ENCODE results near the gene WHRN.
A peak's percentile ranks its signal among the peaks of the same experiment; 100 is the strongest.

The WHRN gene

GRCh38 chr9:114395768-114396167 is 109.5 kb downstream of the WHRN start:
- no peak for DNase-seq

DNA sequence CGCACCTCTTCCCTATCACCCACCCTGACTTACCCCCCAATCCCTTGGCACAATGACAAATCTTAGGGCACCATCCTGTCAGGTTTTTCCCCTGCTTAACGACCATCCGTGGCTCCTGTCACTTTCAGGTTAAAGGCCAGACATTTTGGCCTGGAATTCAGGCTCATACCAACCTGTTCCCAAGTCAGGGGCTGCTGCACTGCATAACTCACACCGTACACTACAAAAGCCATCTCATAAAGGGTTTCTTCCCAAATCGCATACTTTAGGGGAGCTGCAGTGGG is 110.0 kb downstream of the WHRN start:
- DNase-seq, result no peak

GRCh38 chr9:114394523-114395333 is 110.5 kb downstream of the WHRN start:
- DNase-seq, result no peak

DNA sequence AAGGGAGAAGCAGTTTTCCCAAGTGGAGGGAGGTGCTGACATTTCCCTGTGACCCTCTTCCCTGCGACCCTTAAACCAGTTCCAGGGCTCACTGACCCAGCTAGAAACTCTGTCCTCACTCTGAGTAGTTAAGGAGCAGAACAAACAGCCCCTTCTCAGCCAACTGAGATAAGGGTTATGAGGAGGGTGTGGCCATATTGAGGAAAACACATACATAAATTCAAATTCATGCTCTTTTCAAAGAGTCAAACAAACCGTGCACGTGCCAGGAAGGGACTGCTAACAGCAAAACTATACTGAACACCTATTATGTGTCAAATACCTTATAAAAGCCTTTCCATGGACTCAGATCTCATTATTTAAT is 112.5 kb downstream of the WHRN start:
- no peak for DNase-seq

GRCh38 chr9:114390952-114391351 is 114.3 kb downstream of the WHRN start:
- no peak for DNase-seq

DNA sequence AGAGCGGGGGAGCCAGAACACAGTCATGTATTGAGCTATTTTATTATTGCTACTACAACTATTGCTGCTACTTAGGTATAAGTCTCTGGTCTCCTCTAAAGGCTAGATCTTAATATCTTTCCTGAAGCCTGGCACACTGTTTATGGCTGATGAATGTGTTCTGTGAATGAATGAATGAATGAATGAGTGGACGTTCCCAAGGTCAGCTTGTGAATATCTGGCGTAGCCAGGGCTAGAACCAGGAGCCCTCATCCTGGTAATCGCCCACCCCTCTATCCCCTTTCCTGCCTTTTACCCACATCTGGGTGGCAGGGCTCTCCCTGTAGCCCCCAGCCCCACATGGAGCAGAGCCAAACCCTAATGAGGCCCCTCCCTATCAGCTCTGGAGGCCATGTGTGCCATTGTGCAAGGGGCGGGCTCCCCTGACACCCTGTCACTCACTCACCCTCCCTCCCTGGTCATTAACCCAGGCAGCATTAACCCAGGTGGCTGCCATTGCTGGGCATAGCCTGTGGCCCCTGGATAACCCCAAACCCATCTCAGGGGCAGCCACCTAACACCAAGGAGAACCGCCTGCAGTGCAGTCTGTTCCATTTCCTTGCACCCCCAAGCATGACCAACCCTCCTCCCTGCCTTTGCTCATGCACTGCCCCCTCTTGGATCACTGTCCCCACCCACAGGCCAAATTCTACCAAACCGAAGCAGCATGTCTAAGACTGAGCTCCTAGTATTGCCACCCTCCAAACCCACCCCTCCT is 115.5 kb downstream of the WHRN start:
- DNase-seq, result no peak

DNA sequence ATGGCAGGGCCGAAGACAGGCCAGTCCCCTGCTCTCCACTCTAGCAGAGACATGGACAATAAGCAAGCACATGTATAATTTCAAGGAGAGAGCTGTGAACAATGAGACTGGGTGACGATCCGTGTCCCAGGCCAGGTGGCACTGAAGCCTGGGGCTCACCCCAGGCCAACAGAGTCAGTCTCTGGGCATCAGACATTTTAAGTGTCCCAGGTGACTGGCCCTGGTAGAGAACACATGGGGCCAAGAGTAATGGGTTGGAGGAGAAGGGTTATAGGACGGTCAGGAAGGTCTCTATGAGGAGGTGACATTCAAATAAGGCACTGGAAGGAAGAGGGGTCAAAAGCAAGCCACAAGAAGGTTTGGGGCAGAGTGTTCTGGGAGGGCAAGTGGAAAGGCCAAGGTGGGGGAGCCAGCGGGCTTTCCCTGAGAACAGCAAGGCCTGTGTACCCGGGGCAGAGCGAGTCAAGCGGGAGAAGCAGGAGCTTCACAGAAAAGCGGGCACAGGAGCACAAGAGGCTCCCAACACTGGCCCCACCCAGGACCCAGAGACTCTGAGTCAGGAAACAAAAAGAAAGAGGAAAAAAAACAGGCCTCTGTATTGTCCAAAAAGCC is 116.4 kb downstream of the WHRN start:
- DNase-seq, result no peak

- DNase-seq, result no peak
Measured at GRCh38 chr9:114388357-114388682, 117.0 kb downstream of the WHRN start.

- DNase-seq, result peak; percentile 61
Measured at GRCh38 chr9:114387680-114388356, 117.5 kb downstream of the WHRN start, which contains the start of gene AKNA. Gene AKNA (minus strand): TSS chr9:114387982. CDS start chr9:114381333, 6,649 bp downstream.

GRCh38 chr9:114386886-114387679 is 118.2 kb downstream of the WHRN start:
- peak; percentile 57 for DNase-seq

DNA sequence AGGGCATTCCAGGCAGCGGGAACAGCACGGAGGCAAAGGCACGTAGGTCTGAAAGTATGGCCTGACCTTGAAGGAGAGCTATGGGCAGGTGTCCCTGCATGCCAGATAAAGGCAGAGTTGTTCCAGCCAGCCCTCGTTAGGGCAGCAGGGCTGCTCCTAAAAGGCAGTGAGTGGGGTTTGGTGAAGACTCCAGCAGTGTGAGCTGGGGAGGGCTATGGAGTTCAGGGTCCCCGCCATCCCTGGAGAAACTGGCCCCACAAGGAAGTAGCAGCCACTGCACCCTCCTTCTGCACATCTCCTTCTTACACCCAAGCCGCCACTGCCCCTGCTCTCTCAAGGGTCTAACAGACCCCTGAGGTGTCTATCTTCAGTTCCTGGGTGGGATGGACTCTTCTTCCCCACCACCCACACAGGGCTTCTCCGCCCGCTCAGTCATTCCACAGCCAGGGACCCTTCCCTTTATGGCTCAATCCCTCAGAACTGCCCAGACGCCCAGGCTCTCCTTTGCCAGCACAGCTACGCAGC is 118.8 kb downstream of the WHRN start:
- no peak for DNase-seq

DNA sequence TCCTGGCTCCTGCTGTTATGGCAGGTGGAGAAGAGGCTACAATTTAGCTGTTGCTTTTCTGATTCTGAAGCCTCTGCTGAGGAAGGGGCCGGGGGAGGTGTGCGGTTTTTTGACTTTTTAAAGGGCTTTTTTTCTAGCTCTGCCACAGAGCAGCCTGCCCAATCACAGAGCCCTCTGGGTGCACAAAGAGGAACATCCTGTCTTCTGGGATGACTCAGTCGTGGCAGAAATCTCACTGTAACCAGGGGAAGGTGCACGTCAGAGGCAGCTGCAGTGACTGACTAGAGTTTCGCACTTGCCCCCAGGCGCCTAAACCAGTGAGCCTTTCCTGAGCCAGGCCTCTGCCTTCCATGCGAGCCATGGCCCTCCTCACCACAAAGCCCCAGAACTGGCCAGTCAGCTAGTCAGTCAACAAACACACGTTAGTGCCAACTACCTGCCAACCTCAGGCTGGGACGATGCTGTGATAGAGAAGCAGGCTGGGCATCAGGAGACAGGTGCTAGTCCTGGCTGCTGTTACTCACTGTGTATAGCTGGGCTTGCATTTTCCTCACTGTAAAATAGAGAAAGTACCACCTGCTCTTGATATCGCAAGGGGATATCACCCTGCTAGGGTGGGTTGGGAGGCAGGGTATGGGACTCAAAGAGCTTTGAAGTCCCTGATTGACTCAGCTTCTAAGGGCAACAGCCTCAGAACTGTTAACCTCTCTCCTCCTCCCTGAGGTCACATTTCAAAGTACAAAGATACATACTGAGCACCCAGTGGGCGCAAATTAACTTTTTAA is 119.7 kb downstream of the WHRN start:
- peak; percentile 95 for DNase-seq

GRCh38 chr9:114384836-114385396 is 120.4 kb downstream of the WHRN start:
- DNase-seq, result no peak

DNA sequence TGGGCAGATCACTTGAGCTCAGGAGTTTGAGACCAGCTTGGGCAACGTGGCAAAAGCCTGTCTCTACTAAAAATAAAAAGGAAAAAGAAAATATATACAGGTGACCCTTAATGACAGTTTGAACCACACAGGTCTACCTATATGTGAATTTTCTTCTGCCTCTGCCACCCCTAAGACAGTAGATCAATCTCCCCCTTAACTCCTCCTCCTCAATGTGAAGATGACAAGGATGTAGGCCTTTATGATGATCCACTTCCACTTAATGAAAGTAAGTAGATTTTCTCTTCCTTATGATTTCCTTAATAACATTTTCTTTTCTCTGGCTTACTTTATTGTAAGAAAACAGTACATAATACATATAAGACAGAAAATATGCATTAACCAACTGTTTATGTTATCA is 120.9 kb downstream of the WHRN start:
- DNase-seq, result no peak

DNA sequence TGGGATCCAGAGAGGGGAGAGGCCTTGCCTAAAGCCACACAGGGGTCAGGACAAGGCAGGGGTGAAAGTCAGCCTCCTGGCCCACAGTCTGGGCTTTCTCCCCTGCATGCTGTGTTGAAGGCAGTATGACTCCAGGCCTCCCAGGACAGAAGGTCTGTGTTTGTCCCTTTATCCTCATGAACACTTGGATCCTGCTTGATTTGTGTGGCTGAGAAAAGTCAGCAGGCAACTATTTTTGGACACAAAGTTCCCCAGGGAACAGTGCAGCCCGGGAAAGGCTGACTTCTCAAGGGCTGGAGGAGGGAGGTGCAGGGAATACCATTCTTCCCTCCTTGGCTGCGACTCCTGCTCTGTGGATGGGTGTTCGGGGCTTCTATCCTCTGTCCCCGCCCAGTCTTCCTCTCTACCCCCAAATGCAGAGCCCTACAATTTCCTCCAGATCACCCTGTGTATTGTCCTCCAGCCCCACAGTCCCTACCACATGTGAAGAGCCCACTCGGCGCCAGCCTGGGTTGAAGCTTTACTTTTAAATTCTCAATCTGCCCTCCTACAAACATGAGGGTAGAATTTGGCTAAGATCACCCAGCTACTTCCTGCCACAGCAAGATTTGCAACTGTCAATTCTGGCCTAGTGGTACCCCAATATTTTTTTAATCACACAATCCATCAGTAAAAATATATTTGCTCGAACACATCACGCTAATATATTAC is 121.6 kb downstream of the WHRN start:
- no peak for DNase-seq

- DNase-seq, result peak; percentile 66
Measured at GRCh38 chr9:114382699-114383520, 122.4 kb downstream of the WHRN start.

GRCh38 chr9:114378883-114379282 is 126.4 kb downstream of the WHRN start:
- no peak for DNase-seq

DNA sequence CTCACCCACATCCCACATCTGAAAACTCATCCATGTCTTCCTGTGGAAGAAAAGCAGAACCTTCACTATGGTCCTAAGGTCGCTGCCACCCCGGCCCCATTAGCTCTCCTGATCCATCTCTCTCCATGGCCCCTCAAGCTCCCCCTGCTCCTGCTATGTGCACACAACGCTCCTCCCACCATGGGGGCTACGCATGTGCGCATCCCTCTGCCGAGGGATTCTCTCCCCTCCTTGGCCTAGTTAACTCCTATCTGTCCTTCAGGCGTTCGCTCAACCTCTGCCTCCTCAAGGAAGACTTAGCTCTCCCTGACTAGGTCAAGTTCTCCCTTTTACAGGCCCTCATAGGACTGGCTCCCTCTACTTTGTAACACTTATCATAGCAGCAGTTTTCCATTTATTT is 127.3 kb downstream of the WHRN start:
- no peak for DNase-seq

DNA sequence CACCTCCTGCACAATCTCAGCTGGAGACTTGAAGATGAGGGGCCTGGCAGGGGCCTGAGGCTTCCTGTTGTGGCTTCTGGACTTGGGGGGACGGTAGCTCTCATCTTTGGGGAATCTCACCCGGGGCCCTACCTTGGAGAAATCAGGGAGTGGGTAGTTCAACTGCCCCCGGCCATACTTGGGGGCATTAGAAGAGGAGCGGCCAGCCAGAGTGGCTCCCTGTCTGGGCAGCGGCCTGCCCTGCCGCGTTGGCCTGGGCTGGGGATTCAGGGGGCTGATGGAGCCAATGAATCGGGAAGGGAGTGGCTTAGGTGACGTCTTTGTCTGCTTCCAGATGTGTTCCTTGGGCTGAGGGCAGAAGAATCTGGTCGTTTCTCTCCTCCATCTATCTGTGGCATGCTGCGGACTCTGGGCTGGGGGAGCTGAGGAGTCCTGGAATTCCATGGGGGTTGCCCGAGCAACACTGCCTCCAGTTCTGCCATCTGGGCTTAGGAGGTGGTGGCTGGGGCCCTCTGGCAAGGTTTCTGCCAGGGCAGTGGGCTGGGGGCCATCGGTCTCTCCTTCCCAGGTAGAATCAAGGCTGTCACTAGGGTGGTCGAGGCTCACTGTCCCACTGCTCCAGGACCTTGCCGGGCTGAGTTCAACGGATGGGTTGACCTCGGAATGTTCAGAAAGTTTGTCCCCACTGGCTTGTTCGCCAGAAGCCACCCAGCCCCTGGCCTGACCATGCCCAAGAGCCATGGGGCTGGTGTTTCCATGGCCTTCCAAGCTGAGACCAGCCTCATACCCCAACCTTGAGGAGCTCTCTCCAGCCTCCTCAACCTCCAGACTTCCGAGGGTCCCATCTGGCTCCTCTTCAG is 128.5 kb downstream of the WHRN start:
- DNase-seq, result no peak
